RKO (cell line): ENCODE data around the gene SELENOP.
A peak's percentile ranks its signal among the peaks of the same experiment; 100 is the strongest.

ENCODE experiments used
- DNase-seq: peaks from one replicate; pipeline ENCODE4 v3.0.0-alpha.2; 2016; ENCODE audit warnings: low spot score

SELENOP gene

DNA sequence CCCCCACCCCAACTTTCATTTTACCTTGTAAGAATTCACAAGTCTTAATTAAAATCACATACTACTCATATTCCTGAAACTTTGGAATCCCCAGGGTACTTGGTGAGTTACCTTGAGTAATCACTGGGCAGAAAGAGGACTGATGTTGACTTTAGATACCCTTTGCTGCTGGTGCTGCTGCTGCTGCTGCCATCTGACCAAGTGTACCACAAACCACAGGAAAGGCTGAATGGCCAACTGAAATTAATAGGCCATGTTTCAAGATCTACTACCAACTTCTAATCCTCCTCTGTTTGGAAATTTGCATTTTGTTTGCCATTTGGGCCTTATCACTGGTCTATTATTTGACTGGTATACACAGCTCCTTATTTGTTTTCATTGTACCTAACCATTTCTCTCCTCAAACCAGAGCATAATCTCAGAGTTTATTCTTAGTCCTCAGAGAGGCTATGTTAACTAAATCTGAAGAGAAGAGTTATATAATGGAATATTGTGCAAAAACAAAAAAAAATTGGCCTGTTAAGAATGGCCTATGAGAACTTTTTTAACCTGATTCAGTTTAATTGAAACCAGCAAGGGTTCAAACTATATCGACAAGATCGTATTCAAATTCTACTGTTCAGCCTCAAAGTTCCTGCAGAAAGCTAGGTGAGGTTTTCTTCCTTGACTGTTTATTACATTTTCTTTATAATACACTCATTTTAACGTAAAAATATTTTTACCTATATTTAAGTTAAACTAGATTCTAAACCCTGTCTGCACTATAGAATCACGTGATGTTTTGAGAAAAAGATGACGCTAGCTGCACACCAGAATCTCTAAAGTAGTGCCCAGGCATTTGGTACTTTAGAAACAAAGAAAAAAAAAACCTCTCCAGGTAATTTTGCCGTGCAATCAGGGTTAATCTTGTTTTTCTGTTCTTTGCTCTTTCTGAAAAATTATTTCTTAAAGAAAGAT lies 13.1 kb downstream of the SELENOP start:
- no peak for DNase-seq

DNA sequence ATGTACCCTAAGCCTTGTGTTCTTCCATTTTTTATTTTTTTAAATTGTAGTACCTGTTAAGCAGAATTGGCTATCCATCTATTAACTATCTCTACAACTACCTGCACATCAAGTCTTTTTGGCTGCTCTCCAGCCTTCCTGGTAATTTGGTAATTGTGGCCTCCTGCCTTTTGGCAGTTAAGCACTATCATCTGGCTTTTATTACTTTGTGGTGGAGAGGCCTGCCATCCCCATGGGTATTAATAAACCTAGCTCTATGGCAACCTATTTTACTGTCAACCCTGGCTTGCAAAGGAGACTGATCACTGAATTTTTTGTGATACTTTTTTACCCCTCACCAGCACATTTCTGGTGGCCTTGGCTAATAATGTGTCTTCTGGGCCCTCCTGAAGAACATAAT lies 20.5 kb downstream of the SELENOP start:
- no peak for DNase-seq

DNA sequence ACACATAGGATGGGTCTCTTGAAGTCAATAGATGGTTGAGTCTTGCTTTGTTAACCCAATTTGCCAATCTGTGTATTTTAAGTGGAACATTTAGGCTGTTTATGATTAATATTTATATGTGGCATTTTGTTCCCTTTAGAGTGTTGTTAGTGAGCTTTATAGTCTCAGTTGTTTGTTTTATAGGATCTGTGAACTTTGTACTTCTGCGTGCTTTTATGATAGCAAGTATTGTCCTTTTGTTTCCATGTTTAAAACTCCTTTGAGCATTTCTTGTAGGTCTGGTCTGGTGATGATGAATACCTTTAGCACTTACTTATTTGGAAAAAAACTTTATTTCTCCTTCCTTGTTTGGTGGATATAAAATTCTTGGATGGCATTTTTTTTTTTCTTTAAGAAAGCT lies 23.8 kb downstream of the SELENOP start:
- no peak for DNase-seq

DNA sequence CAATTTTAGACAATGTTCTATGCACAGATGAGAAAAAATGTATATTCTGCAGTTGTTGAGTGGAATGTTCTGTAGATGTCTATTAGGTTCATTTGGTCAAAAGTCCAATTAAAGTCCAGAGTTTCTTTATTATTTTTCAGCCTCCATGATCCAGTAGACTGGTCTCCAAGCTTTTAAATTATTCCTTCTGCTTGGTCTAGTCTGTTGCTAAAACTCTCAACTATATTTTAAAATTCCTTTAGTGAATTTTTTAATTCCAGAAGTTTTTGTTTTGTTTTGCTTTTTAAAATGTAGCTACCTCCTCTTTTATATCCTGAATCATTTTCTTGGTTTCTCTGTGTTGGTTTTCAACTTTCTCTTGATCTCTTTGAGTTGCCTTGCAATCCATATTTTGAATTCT lies 24.6 kb downstream of the SELENOP start:
- no peak for DNase-seq

DNA sequence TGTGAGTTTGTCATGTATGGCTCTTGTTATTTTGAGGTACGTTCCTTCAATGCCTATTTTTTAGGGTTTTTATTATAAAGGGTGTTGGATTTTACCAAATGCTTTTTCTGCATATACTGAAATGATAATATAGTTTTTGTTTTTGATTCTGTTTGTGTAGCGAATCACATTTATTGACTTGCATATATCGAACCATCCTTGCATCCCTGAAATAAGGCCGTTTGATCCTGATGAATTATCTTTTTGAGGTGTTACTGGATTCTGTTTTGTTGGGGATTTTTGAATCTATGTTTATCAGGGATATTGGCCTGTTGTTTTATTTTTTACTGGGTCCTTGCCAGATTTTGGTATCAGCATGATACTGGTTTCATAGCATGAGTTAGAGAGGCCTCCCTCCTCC lies 25.9 kb downstream of the SELENOP start:
- DNase-seq = no peak

DNA sequence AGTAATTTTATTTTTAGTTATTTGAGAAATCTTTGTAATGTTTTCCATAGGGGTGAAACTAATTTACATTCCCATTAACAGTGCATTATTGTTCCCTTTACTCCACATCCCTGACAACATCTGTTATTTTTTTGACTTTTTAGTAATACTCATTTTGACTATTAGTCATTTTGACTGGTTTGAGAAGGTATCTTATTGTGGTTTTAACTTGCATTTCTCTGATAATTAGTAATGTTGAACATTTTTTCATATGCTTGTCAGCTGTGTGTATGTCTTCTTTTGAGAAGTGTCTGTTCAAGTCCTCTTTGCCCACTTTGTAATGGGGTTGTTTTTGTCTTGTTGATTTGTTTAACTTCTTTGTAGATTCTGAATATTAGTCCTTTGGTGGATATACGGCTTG lies 27.6 kb downstream of the SELENOP start:
- DNase-seq = no peak

DNA sequence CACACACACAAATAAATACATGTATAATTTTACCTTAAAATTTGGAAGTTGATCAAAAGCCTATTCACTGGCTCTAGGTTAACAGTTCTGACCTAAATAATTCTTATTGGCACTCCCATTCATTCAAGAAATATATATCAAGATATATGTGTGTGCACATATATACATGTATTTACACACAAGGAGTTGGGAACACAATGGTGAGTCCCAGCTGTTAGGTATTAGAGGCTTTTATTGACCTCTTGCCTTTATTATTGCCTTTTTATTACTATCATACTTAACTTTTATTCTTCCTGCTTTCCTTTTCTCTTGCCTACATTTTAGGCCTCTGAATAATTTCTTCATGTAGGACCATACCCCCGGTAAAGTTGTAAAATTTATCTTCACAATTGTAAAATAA lies 30.1 kb downstream of the SELENOP start:
- DNase-seq = no peak

DNA sequence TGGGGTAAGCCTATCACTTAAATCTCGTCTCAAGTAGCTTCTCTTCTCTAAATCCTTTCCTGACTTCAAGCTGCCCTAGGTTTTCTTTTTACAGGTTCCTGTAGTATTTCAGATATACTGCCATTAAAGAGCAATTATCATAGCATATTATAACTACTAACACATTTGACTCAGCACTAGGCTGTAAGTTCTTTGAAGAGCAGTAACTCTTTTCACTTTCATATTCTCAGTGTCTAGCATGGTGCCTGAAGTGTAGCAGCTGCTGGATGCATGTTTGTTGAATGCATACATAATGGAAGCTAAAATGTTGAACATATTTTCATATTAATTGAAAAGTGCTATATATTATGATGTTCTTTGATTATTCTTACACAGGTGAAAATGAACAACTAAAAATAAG lies 32.6 kb downstream of the SELENOP start:
- DNase-seq = no peak

DNA sequence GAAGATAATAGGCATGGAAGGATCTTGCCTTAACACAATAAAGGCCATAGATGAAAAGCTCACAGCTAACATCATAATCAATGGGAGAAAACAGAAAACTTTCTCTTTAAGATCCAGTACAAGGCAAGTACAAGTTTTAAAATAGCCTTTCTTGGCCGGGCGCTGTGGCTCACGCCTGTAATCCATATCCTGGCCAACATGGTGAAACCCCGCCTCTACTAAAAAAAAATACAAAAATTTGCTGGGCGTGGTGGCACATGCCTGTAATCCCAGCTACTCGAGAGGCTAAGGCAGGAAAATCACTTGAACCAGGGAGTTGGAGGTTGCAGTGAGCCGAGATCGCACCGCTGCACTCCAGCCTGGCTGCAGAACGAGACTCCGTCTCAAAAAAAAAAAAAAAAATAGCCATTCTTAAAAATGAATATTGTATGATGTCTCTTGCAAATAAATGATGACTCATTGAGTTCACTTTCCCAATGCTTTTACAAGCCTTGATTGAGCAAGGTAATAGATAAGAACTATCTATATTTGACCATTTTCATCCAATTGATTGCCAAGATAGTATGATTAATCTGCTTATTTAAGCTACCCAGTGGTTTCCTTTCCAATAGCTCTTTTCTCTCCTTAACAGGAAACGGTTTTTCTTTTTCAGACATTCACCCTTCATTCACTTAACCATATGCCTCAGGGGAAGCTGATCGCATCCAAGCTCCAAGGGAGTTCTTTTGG lies 39.3 kb downstream of the SELENOP start:
- DNase-seq = no peak

DNA sequence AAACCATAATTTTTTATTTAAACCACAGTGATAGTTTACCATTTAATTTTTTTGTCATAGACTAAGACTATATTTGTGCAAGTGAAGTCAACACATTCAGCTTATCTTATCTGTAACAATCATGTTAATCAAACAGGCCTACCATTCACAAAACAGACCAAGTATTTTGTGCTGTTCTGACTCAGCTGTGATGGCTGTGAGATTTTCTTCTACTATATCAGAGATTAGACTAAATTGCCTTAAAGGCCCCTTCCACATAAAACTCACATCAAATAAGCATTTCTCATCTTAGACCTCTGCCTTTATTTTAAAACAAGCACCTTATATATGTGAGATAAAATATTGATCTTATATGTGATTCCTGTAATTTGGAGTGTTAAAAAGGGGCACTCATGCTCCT lies 41.7 kb downstream of the SELENOP start:
- DNase-seq = no peak

DNA sequence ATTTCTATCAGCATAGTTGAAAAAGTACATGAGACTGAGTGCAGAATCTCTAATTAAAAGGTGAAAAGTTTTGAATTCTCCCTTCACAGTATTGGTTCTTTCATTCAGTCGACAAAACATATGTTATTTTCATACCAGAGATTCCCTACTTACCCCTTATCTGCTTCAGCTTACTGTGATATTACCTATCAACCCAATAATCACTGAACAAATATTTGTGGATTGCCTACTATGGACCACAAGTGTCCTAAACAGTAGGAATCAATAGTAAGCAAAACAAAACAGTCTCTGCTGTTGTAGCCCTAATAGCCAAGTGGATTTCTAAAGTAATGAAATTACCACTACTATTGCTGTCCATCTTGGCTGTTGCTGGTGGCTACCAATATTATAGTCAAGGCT lies 43.6 kb downstream of the SELENOP start:
- DNase-seq = no peak

DNA sequence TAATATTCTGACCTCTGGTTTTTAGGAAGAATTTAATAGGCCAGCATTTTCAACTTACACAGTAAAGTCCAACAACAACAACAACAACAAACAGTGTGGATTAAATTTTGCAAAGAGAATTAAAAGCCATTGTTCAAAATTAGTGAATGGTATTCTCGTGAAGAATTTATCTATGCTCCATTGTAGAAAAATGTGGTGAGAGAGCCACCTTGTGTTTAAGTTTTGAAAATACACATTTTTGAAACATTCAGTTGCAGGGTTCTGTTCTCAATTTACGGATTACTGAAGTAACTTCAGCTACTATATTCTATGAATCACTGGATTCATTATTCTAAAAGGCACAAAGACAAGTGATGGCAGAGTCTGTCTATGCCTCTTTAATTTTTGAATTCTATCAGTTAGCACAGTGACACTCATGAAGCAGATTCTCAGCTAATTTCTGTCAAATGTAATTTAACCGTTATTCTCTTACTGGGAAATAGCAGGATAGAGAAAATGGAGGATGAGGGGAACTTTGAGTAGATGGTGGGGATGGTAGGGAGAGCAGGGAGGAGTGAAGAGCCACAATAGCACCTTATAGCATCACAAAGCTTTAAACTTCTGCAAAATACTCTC lies 44.1 kb downstream of the SELENOP start:
- DNase-seq = peak; percentile 50

DNA sequence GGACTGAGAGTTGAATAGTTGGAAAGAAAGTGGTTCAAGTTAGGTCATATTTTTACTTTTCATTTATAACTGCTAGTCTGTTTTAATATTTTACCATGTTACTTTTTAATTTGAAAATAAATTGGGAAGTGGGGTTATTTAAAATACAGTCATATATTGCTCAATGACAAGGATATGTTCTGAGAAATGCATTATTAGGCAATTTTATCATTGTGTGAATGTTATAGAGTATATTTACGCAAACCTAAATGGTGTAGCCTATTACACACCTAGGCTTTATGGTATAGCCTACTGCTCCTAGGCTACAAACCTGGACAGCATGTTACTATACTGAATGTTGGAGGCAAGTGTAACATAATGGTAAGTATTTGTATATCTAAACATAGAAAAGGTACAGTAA lies 49.9 kb downstream of the SELENOP start:
- DNase-seq = no peak

DNA sequence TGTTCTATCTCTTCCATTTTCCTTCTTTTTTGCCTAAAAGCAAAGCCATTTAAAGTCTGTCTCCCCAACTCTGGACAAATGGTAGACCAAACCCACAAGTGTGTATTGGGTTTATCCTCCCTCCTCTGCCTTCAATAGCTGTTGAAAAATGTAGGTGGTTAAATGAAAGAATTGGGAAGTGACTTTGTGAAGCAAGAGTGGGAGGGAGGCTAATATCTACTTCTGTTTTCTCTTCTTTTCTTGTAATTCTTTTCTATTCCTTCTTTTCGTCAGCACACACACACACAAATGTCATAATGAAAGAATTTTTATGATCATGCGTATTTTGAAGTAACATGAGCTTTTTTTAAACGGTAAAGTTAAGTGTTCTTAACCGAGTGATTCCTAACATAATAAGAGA lies 51.3 kb downstream of the SELENOP start:
- DNase-seq = no peak

DNA sequence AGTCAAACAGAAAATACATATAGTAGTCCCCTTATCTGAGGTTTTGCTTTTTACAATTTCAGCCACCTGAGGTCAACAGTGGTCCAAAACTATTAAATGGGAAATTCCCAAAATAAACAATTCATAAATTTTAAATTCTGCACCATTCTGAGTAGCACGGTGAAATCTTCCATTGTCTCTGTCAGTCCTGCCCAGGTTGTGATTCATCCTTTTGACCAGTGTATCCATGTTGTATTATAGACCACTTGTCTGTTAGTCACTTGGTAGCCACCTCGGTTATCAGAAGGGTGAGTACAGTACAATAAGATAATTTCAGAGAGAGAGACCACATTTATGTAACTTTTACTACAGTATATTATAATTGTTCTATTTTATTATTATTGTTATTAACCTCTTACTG lies 52.2 kb downstream of the SELENOP start:
- peak; percentile 20 for DNase-seq

DNA sequence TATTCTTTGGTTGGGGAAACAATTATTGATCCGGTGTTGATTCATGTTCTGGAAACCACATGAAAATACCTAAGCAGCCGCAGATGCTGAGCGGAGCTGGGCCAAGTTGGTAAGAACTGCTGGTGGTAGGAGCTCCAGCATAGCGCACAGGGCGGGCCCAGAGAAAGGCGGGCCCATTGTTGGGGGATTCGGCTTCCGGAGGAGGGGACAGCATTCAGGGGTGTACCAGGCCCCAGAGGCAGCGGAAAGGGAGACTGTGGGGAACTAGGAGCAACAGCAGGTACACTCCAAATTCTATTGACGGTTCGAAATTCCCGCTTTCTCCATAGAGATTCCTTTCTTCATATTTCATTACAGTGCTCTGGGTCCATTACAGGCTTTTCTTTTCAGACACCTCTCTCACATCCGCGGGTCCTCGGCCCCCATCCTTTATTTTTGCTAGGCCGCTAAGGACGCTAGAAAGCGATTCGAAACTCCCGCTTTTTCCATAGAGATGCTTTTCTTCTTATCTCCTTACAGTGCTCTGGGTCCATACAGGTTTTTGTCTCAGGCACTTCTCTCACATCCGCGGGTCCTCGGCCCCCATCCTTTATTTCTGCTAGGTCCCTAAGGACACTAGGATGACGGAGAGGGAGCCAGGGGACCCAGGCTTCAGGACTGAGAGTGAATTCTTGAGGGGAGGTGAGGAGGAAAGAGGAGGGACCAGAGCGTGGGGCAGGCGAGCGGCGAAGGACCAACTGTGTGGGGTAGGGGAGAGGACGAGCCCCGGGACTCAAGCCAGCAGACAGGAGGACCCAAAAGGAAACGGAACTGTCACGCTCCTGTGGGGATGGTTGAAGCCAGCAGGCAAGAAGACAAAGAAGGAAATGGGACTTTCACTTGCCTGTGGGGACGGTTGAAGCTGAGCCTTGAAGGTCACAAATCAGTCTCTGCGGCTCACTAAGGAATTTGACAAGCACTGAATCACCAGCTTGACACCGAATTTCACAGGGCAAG lies 54.8 kb downstream of the SELENOP start, which contains the start of gene CCDC152:
TSS of gene CCDC152 (plus strand) at position 213 of the 996 bp plus-strand sequence. CDS start 2,304 bp downstream, outside the sequence.
- no peak for DNase-seq

DNA sequence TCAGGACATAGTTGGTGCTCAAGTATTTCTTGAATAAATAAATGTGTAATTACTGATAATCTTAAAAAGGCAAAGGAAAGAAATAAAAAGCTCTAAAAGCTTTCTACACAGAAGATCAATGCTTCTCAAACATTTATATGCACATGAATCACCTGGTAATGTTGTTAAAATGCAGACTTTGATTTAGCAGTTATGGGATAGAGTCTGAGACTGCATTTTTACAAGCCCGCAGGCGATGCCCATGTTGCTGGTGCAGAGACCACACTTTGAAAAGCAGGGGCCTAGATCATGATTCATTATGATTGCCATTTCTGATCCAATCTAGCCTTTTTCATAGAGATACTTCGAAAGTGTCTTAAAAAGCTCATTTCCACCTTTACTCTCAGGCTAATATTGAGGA lies 58.6 kb downstream of the SELENOP start:
- DNase-seq = no peak

DNA sequence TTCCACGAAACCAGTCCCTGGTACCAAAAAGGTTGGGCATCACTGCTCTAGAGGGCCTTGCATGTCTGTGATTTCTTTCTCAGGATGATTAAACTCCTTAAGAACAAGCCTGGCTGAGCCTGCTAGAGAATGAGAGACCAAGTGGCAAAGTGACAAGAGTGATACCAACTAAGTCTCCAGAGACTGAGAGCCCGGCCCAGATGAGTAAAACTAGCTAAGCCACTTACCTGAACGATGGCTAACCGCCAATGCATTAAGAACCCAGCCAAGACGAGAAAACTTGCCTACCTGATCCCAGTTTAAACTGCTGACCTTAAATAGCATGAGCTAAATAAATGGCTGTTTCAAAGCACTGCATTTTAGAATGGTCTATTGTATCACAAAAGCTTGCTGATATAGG lies 60.6 kb downstream of the SELENOP start:
- no peak for DNase-seq

DNA sequence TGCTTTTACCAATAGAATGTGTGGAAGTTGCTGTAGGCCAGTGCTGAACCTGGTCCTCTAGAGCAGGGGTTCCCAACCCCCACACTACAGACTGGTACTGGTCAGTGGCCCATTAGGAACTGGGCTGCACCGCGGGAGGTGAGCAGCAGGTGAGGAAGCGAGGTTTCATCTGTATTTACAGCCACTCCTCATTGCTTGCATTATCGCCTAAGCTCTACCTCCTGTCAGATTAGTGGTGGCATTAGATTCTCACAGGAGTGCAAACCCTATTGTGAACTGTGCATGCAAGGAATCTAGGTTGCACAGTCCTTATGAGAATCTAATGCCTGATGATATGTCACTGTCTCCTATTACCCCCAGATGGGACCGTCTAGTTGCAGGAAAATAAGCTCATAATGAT lies 61.2 kb downstream of the SELENOP start:
- no peak for DNase-seq
